Stimulated activated naive B cell treated with anti-CD40 and anti-IgM and Interleukin-4, amounts not matched to agents 10 μg/mL and 1 μg/mL and 100 μg/mL, for 72 hours (primary cell): ENCODE data around the gene DCLRE1B.

Source experiments
- ATAC-seq, 2 donors: fragments of 150-1000 bp; cut with Tn5 transposase; replicated peaks; 2 replicates each; pipeline ENCODE4 v1.10.0; 2021; ENCODE audit warnings: moderate library complexity in 1 of 2
- DNase-seq: peaks from one replicate; pipeline ENCODE4 v3.0.0; 2021
- H3K27ac Mint-ChIP-seq: one replicate; pipeline ENCODE4 v1.8.0; 2022; ENCODE audit warnings: mild to moderate bottlenecking, mixed read lengths
- H3K27me3 Mint-ChIP-seq, 2 donors: one replicate each; pipeline ENCODE4 v1.8.0; 2022; ENCODE audit warnings: mixed read lengths in 2 of 2
- H3K36me3 Mint-ChIP-seq, 2 donors: one replicate each; pipeline ENCODE4 v1.8.0; 2022; ENCODE audit warnings: mixed read lengths in 2 of 2, mild to moderate bottlenecking in 1 of 2
- H3K4me1 Mint-ChIP-seq, 2 donors: one replicate each; pipeline ENCODE4 v1.8.0; 2022; ENCODE audit warnings: mixed read lengths in 2 of 2, mild to moderate bottlenecking in 1 of 2
- H3K4me3 Mint-ChIP-seq, 2 donors: one replicate each; pipeline ENCODE4 v1.8.0; 2022; ENCODE audit warnings: mild to moderate bottlenecking in 2 of 2, mixed read lengths in 2 of 2, moderate library complexity in 1 of 2
- H3K9me3 Mint-ChIP-seq, 2 donors: one replicate each; pipeline ENCODE4 v1.8.0; 2022; ENCODE audit warnings: mixed read lengths in 2 of 2, mild to moderate bottlenecking in 1 of 2

DCLRE1B gene

GRCh38 chr1:113924473-113924872 is 19.3 kb downstream of the DCLRE1B start:
- H3K4me3 Mint-ChIP-seq = no peak overlapping the region
- no peaks in the 10 kb centered on the region for H3K9me3 Mint-ChIP-seq
- peaks cover 12 to 13% of the 10 kb centered on the region in 2 donors for H3K4me1 Mint-ChIP-seq
- no peaks in the 10 kb centered on the region for H3K36me3 Mint-ChIP-seq
- H3K27me3 Mint-ChIP-seq = no peaks in the 10 kb centered on the region
- no peak for DNase-seq
- H3K27ac Mint-ChIP-seq = no peak overlapping the region
- no peak for ATAC-seq

GRCh38 chr1:113928187-113928930 is 23.2 kb downstream of the DCLRE1B start:
- ATAC-seq = peak; percentile 30 to 34

GRCh38 chr1:113928941-113929749 is 24.0 kb downstream of the DCLRE1B start, which contains the start of gene HIPK1:
HIPK1 (plus strand) TSS chr1:113929324.
- peak; percentile 74 to 82 for ATAC-seq

More at GRCh38 chr1:113928187-113928930, 23.2 kb downstream of the DCLRE1B start:
- peak overlapping the region; percentile 98 to 99 for H3K4me3 Mint-ChIP-seq
- no peaks in the 10 kb centered on the region for H3K9me3 Mint-ChIP-seq
- H3K4me1 Mint-ChIP-seq = peaks cover 31 to 46% of the 10 kb centered on the region in 2 donors
- no peaks in the 10 kb centered on the region for H3K27me3 Mint-ChIP-seq
- peak overlapping the region; percentile 100 for H3K27ac Mint-ChIP-seq
- DNase-seq = peak; percentile 8
- H3K36me3 Mint-ChIP-seq = peaks cover 8% of the 10 kb centered on the region in 2 donors

GRCh38 chr1:113929750-113930498 is 24.8 kb downstream of the DCLRE1B start:
- Mint-ChIP-seq H3K27ac (peak overlapping the region; percentile 96), H3K27me3 (no peaks in the 10 kb centered on the region), H3K4me1 (peaks cover 33 to 56% of the 10 kb centered on the region in 2 donors), H3K4me3 (peak overlapping the region; percentile 98 to 99), H3K9me3 (no peaks in the 10 kb centered on the region), H3K36me3 (peaks cover 8% of the 10 kb centered on the region in 2 donors)
- ATAC-seq (peak; percentile 45 to 51), DNase-seq (peak; percentile 54)

More at GRCh38 chr1:113928941-113929749, 24.0 kb downstream of the DCLRE1B start, which contains the start of gene HIPK1:
- no peaks in the 10 kb centered on the region for H3K9me3 Mint-ChIP-seq
- peaks cover 33 to 54% of the 10 kb centered on the region in 2 donors for H3K4me1 Mint-ChIP-seq
- H3K27ac Mint-ChIP-seq = peak within 1 kb of the TSS; percentile 100
- H3K4me3 Mint-ChIP-seq = peak within 1 kb of the TSS; percentile 98 to 99
- peaks cover 8% of the 10 kb centered on the region in 2 donors for H3K36me3 Mint-ChIP-seq
- DNase-seq = peak; percentile 89
- no peaks in the 10 kb centered on the region for H3K27me3 Mint-ChIP-seq

- Mint-ChIP-seq H3K4me3 (peak overlapping the region; percentile 98 to 99), H3K9me3 (no peaks in the 10 kb centered on the region), H3K27me3 (no peaks in the 10 kb centered on the region), H3K4me1 (peaks cover 33 to 56% of the 10 kb centered on the region in 2 donors), H3K27ac (peak overlapping the region; percentile 96), H3K36me3 (peaks cover 8% of the 10 kb centered on the region in 2 donors)
- ATAC-seq (peak; percentile 35 to 44), DNase-seq (peak; percentile 38)
These were observed 25.5 kb downstream of the DCLRE1B start for GRCh38 chr1:113930499-113931161.

- Mint-ChIP-seq H3K27ac (no peak overlapping the region), H3K9me3 (no peaks in the 10 kb centered on the region), H3K36me3 (peaks cover 8% of the 10 kb centered on the region in 2 donors), H3K4me3 (peak overlapping the region; percentile 98 to 99), H3K27me3 (no peaks in the 10 kb centered on the region), H3K4me1 (peaks cover 33 to 56% of the 10 kb centered on the region in 2 donors)
- ATAC-seq (no peak), DNase-seq (no peak)
These were observed 26.3 kb downstream of the DCLRE1B start for GRCh38 chr1:113931451-113931851.

- ATAC-seq (no peak), DNase-seq (no peak)
- no peaks in the 10 kb centered on the region for H3K9me3 Mint-ChIP-seq
- no peak overlapping the region for H3K27ac Mint-ChIP-seq
- peaks cover 11 to 13% of the 10 kb centered on the region in 2 donors for H3K36me3 Mint-ChIP-seq
- H3K4me1 Mint-ChIP-seq = peaks cover 30 to 62% of the 10 kb centered on the region in 2 donors
- H3K4me3 Mint-ChIP-seq = no peak overlapping the region
- no peaks in the 10 kb centered on the region for H3K27me3 Mint-ChIP-seq
These were observed 28.9 kb downstream of the DCLRE1B start for GRCh38 chr1:113934006-113934405.

GRCh38 chr1:113934511-113935055 is 29.5 kb downstream of the DCLRE1B start:
- no peaks in the 10 kb centered on the region for H3K27me3 Mint-ChIP-seq
- H3K36me3 Mint-ChIP-seq = peaks cover 11 to 13% of the 10 kb centered on the region in 2 donors
- no peak for ATAC-seq
- DNase-seq = no peak
- H3K4me3 Mint-ChIP-seq = no peak overlapping the region
- H3K9me3 Mint-ChIP-seq = no peaks in the 10 kb centered on the region
- no peak overlapping the region for H3K27ac Mint-ChIP-seq
- peaks cover 34 to 68% of the 10 kb centered on the region in 2 donors for H3K4me1 Mint-ChIP-seq

- H3K27ac Mint-ChIP-seq = no peak overlapping the region
- DNase-seq (no peak), ATAC-seq (no peak)
- peaks cover 11 to 14% of the 10 kb centered on the region in 2 donors for H3K36me3 Mint-ChIP-seq
- H3K27me3 Mint-ChIP-seq = no peaks in the 10 kb centered on the region
- H3K4me1 Mint-ChIP-seq = peaks cover 37 to 72% of the 10 kb centered on the region in 2 donors
- H3K4me3 Mint-ChIP-seq = no peak overlapping the region
- H3K9me3 Mint-ChIP-seq = no peaks in the 10 kb centered on the region
These were observed 30.1 kb downstream of the DCLRE1B start for GRCh38 chr1:113935176-113935575.

- Mint-ChIP-seq H3K27me3 (no peaks in the 10 kb centered on the region), H3K36me3 (peaks cover 17 to 22% of the 10 kb centered on the region in 2 donors), H3K27ac (no peak overlapping the region), H3K9me3 (no peaks in the 10 kb centered on the region), H3K4me1 (peaks cover 37 to 72% of the 10 kb centered on the region in 2 donors), H3K4me3 (no peak overlapping the region)
- no peak for ATAC-seq
- no peak for DNase-seq
These were observed 30.8 kb downstream of the DCLRE1B start for GRCh38 chr1:113935970-113936369.

- H3K4me3 Mint-ChIP-seq = no peak overlapping the region
- H3K27ac Mint-ChIP-seq = no peak overlapping the region
- peaks cover 36 to 65% of the 10 kb centered on the region in 2 donors for H3K4me1 Mint-ChIP-seq
- H3K27me3 Mint-ChIP-seq = no peaks in the 10 kb centered on the region
- H3K36me3 Mint-ChIP-seq = peaks cover 22 to 24% of the 10 kb centered on the region in 2 donors
- DNase-seq = no peak
- H3K9me3 Mint-ChIP-seq = no peaks in the 10 kb centered on the region
- no peak for ATAC-seq
These were observed 32.0 kb downstream of the DCLRE1B start for GRCh38 chr1:113937146-113937545.

GRCh38 chr1:113938192-113938591 is 33.1 kb downstream of the DCLRE1B start:
- Mint-ChIP-seq H3K36me3 (peaks cover 19 to 20% of the 10 kb centered on the region in 2 donors), H3K27ac (no peak overlapping the region)
- ATAC-seq = no peak

More at GRCh38 chr1:113938192-113938591, 33.1 kb downstream of the DCLRE1B start:
- Mint-ChIP-seq H3K27me3 (no peaks in the 10 kb centered on the region), H3K4me1 (peaks cover 31 to 56% of the 10 kb centered on the region in 2 donors), H3K9me3 (no peaks in the 10 kb centered on the region), H3K4me3 (no peak overlapping the region)
- DNase-seq = no peak
